GM23338 (cell line): Measurements from ENCODE around the gene CBLL2. TPM values are rescaled to one million over a fixed set of nuclear protein-coding genes. Genes with fewer than 3 reads are reported as not detected.

Experiments used
- ATAC-seq: fragments of 200-7000 bp; cut with Tn5 transposase; 3 replicates; pipeline ENCODE4 v1.9.1; 2020
- DNase-seq: peaks from one replicate; pipeline ENCODE4 v3.0.0-alpha.2; 2015; ENCODE audit warnings: low spot score
- H2AFZ ChIP-seq: fragments of 200-600 bp; sonication (generic); 2 replicates; pipeline ENCODE4 v1.8.0; 2016; ENCODE audit warnings: antibody characterized with exemption, mild to moderate bottlenecking, moderate library complexity
- H3F3A ChIP-seq: fragments of 200-600 bp; sonication (generic); replicated peaks from 2 replicates; pipeline ENCODE4 v1.8.0; 2017; ENCODE audit warnings: antibody characterized with exemption, mixed run types, low read depth
- H3K27ac ChIP-seq: fragments of 200-600 bp; sonication (generic); 2 replicates; pipeline ENCODE4 v1.6.1; 2016; ENCODE audit warnings: low read depth
- H3K27me3 ChIP-seq: fragments of 200-600 bp; sonication (generic); 2 replicates; pipeline ENCODE4 v1.8.0; 2016; ENCODE audit warnings: mild to moderate bottlenecking, mixed run types, moderate library complexity; ENCODE audit not compliant: insufficient read depth
- H3K36me3 ChIP-seq: fragments of 200-600 bp; sonication (generic); 2 replicates; pipeline ENCODE4 v1.8.0; 2016; ENCODE audit warnings: mild to moderate bottlenecking; ENCODE audit not compliant: insufficient read depth
- H3K4me1 ChIP-seq: fragments of 200-600 bp; sonication (generic); 2 replicates; pipeline ENCODE4 v1.8.0; 2016; ENCODE audit warnings: mild to moderate bottlenecking, moderate library complexity; ENCODE audit not compliant: insufficient read depth
- H3K4me2 ChIP-seq: fragments of 200-600 bp; sonication (generic); 2 replicates; pipeline ENCODE4 v1.7.1; 2017; ENCODE audit warnings: mixed run types
- H3K4me3 ChIP-seq: fragments of 200-600 bp; sonication (generic); 2 replicates; pipeline ENCODE4 v1.6.1; 2016; ENCODE audit warnings: mixed run types
- H3K79me2 ChIP-seq: fragments of 200-600 bp; sonication (generic); replicated peaks from 2 replicates; pipeline ENCODE4 v1.8.0; 2017; ENCODE audit warnings: mild to moderate bottlenecking; ENCODE audit not compliant: insufficient read depth
- H3K9me2 ChIP-seq: fragments of 200-600 bp; sonication (generic); 2 replicates; pipeline ENCODE4 v1.8.0; 2017; ENCODE audit not compliant: insufficient read depth
- H4K20me1 ChIP-seq: fragments of 200-600 bp; sonication (generic); replicated peaks from 2 replicates; pipeline ENCODE4 v1.8.0; 2017; ENCODE audit warnings: mild to moderate bottlenecking; ENCODE audit not compliant: insufficient read depth
- H3K27ac Mint-ChIP-seq: 2 replicates; pipeline ENCODE4 v1.8.0; 2020; ENCODE audit warnings: inconsistent platforms, mild to moderate bottlenecking, moderate library complexity, mixed read lengths
- H3K27me3 Mint-ChIP-seq: 3 replicates; pipeline ENCODE4 v1.8.0; 2022; ENCODE audit warnings: low read depth, mild to moderate bottlenecking, moderate library complexity, mixed read lengths, inconsistent platforms; ENCODE audit not compliant: insufficient read depth, poor library complexity
- H3K36me3 Mint-ChIP-seq: 3 replicates; pipeline ENCODE4 v1.8.0; 2021; ENCODE audit warnings: low read depth, mild to moderate bottlenecking, inconsistent platforms, moderate library complexity, mixed read lengths
- H3K4me1 Mint-ChIP-seq: 3 replicates; pipeline ENCODE4 v1.8.0; 2020; ENCODE audit warnings: mild to moderate bottlenecking, inconsistent platforms, mixed read lengths
- H3K4me3 Mint-ChIP-seq: 3 replicates; pipeline ENCODE4 v1.8.0; 2021; ENCODE audit warnings: moderate library complexity, mild to moderate bottlenecking, inconsistent platforms, mixed read lengths
- H3K9me3 Mint-ChIP-seq: 3 replicates; pipeline ENCODE4 v1.8.0; 2020; ENCODE audit warnings: moderate library complexity, mild to moderate bottlenecking, inconsistent platforms, mixed read lengths
- CREB1 ChIP-seq: fragments of 250-450 bp; sonication (Bioruptor Pico); IDR thresholded peaks from 2 replicates; pipeline ENCODE4 v1.5.0; 2020; ENCODE audit warnings: low read depth, mild to moderate bottlenecking, moderate library complexity
- EZH2 ChIP-seq: fragments of 200-600 bp; sonication (generic); IDR thresholded peaks from one replicate; pipeline ENCODE4 v1.8.0; 2017; ENCODE audit warnings: antibody characterized with exemption, mild to moderate bottlenecking, low read depth; ENCODE audit not compliant: unreplicated experiment
- EZH2phosphoT487 ChIP-seq: fragments of 200-600 bp; sonication (generic); IDR thresholded peaks from one replicate; pipeline ENCODE4 v1.8.1; 2018; ENCODE audit warnings: antibody characterized with exemption; ENCODE audit not compliant: unreplicated experiment
- JUNB ChIP-seq: IDR thresholded peaks from one replicate; pipeline ENCODE4 v1.6.1; 2016; ENCODE audit warnings: antibody characterized with exemption; ENCODE audit not compliant: unreplicated experiment
- NANOG ChIP-seq: IDR thresholded peaks from 2 replicates; pipeline ENCODE4 v1.6.1; 2016; ENCODE audit warnings: antibody characterized with exemption, borderline replicate concordance
- POLR2AphosphoS5 ChIP-seq: IDR thresholded peaks from 2 replicates; pipeline ENCODE4 v1.6.1; 2016; ENCODE audit warnings: antibody characterized with exemption, low read depth
- STAT1 ChIP-seq: IDR thresholded peaks from one replicate; pipeline ENCODE4 v1.6.1; 2016; ENCODE audit warnings: antibody characterized with exemption; ENCODE audit not compliant: unreplicated experiment
- ZNF114 ChIP-seq: fragments of 250-450 bp; sonication (Bioruptor Pico); IDR thresholded peaks from 2 replicates; pipeline ENCODE4 v1.5.0; 2020; ENCODE audit warnings: mild to moderate bottlenecking, moderate library complexity
- ZNF331 ChIP-seq: fragments of 250-450 bp; sonication (Bioruptor Pico); IDR thresholded peaks from 2 replicates; pipeline ENCODE4 v1.5.0; 2020; ENCODE audit warnings: low read depth, mild to moderate bottlenecking, moderate library complexity
- polyA plus RNA-seq: library from polyadenylated mRNA; unstranded; fragments of >200 nt; fragmentation: Nextera tagmentation; extraction: Ambion mirVana; gene quantifications from 2 replicates; pipeline ENCODE4 v1.2.1, GENCODE V29; 2016
- total RNA-seq: library from RNA; depleted of rRNA; stranded (reverse); fragments of >200 nt; shearing (Covaris generic); gene quantifications from 2 replicates; pipeline ENCODE4 v1.2.3, GENCODE V29; 2014
- TF ChIP-seq, protein P1 (sequence below): IDR thresholded peaks from one replicate; pipeline ENCODE4 v1.6.1; 2018; ENCODE audit warnings: antibody characterized with exemption; ENCODE audit not compliant: unreplicated experiment
- TF ChIP-seq, protein P2 (sequence below), 2 experiments: fragments of 200-600 bp in 1 of 2; sonication (generic) in 1 of 2; conservative IDR thresholded peaks; 2 replicates each; pipeline versions ENCODE4 v1.5.1 to v1.6.1; 2016 to 2017; ENCODE audit warnings: antibody characterized with exemption in 2 of 2, low read depth in 2 of 2, mild to moderate bottlenecking in 2 of 2, moderate library complexity in 1 of 2
- TF ChIP-seq, protein P3 (sequence below): IDR thresholded peaks from 2 replicates; pipeline ENCODE4 v1.6.1; 2016; ENCODE audit warnings: antibody characterized with exemption
- TF ChIP-seq, protein P4 (sequence below): fragments of 250-450 bp; sonication (Bioruptor Pico); IDR thresholded peaks from 2 replicates; pipeline ENCODE4 v1.5.0; 2020; ENCODE audit warnings: mild to moderate bottlenecking, moderate library complexity

CBLL2 gene
- total and polyA plus RNA-seq, 2 experiments from 2014 or later, result not detected

DNA sequence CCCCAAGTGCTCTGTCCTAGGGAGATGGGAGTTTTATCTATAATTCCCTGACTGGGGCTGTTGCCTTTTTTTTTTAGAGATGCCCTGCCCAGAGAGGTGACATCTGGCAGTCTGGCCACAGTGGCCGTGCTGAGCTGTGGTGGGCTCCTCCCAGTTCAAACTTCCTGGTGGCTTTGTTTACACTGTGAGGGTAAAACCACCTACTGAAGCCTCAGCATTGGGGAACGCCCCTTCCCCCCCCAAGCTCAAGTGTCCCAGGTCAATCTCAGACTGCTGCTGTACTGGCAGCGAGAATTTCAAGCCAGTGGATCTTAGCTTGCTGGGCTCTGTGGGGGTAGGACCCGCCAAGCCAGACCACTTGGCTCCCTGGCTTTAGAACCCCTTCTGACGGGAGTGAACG lies 38.3 kb upstream of the CBLL2 start:
- Mint-ChIP-seq H3K36me3 (no peaks in the 10 kb centered on the region), H3K27me3 (peaks cover 2% of the 10 kb centered on the region), H3K9me3 (no peaks in the 10 kb centered on the region), H3K4me3 (no peak overlapping the region), H3K27ac (no peak overlapping the region), H3K4me1 (no peaks in the 10 kb centered on the region)
- TF ChIP-seq EZH2phosphoT487, result no peak
- TF ChIP-seq, protein P1, sequence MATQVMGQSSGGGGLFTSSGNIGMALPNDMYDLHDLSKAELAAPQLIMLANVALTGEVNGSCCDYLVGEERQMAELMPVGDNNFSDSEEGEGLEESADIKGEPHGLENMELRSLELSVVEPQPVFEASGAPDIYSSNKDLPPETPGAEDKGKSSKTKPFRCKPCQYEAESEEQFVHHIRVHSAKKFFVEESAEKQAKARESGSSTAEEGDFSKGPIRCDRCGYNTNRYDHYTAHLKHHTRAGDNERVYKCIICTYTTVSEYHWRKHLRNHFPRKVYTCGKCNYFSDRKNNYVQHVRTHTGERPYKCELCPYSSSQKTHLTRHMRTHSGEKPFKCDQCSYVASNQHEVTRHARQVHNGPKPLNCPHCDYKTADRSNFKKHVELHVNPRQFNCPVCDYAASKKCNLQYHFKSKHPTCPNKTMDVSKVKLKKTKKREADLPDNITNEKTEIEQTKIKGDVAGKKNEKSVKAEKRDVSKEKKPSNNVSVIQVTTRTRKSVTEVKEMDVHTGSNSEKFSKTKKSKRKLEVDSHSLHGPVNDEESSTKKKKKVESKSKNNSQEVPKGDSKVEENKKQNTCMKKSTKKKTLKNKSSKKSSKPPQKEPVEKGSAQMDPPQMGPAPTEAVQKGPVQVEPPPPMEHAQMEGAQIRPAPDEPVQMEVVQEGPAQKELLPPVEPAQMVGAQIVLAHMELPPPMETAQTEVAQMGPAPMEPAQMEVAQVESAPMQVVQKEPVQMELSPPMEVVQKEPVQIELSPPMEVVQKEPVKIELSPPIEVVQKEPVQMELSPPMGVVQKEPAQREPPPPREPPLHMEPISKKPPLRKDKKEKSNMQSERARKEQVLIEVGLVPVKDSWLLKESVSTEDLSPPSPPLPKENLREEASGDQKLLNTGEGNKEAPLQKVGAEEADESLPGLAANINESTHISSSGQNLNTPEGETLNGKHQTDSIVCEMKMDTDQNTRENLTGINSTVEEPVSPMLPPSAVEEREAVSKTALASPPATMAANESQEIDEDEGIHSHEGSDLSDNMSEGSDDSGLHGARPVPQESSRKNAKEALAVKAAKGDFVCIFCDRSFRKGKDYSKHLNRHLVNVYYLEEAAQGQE, result no peak
- TF ChIP-seq ZNF331 (CRISPR knock-in tag), result no peak
- no peak for TF ChIP-seq ZNF114
- no peak for TF ChIP-seq STAT1
- no peak for TF ChIP-seq EZH2
- TF ChIP-seq, protein P2, sequence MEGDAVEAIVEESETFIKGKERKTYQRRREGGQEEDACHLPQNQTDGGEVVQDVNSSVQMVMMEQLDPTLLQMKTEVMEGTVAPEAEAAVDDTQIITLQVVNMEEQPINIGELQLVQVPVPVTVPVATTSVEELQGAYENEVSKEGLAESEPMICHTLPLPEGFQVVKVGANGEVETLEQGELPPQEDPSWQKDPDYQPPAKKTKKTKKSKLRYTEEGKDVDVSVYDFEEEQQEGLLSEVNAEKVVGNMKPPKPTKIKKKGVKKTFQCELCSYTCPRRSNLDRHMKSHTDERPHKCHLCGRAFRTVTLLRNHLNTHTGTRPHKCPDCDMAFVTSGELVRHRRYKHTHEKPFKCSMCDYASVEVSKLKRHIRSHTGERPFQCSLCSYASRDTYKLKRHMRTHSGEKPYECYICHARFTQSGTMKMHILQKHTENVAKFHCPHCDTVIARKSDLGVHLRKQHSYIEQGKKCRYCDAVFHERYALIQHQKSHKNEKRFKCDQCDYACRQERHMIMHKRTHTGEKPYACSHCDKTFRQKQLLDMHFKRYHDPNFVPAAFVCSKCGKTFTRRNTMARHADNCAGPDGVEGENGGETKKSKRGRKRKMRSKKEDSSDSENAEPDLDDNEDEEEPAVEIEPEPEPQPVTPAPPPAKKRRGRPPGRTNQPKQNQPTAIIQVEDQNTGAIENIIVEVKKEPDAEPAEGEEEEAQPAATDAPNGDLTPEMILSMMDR (conservative IDR thresholded peaks at IDR 0.05; ENCODE audit: low read depth in 2 of 2), result no peak
- TF ChIP-seq JUNB, result no peak
- TF ChIP-seq NANOG, result no peak
- no peak for TF ChIP-seq CREB1 (CRISPR knock-in tag)
- TF ChIP-seq, protein P3, sequence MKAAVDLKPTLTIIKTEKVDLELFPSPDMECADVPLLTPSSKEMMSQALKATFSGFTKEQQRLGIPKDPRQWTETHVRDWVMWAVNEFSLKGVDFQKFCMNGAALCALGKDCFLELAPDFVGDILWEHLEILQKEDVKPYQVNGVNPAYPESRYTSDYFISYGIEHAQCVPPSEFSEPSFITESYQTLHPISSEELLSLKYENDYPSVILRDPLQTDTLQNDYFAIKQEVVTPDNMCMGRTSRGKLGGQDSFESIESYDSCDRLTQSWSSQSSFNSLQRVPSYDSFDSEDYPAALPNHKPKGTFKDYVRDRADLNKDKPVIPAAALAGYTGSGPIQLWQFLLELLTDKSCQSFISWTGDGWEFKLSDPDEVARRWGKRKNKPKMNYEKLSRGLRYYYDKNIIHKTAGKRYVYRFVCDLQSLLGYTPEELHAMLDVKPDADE, result no peak
- TF ChIP-seq POLR2AphosphoS5, result no peak
- TF ChIP-seq, protein P4, sequence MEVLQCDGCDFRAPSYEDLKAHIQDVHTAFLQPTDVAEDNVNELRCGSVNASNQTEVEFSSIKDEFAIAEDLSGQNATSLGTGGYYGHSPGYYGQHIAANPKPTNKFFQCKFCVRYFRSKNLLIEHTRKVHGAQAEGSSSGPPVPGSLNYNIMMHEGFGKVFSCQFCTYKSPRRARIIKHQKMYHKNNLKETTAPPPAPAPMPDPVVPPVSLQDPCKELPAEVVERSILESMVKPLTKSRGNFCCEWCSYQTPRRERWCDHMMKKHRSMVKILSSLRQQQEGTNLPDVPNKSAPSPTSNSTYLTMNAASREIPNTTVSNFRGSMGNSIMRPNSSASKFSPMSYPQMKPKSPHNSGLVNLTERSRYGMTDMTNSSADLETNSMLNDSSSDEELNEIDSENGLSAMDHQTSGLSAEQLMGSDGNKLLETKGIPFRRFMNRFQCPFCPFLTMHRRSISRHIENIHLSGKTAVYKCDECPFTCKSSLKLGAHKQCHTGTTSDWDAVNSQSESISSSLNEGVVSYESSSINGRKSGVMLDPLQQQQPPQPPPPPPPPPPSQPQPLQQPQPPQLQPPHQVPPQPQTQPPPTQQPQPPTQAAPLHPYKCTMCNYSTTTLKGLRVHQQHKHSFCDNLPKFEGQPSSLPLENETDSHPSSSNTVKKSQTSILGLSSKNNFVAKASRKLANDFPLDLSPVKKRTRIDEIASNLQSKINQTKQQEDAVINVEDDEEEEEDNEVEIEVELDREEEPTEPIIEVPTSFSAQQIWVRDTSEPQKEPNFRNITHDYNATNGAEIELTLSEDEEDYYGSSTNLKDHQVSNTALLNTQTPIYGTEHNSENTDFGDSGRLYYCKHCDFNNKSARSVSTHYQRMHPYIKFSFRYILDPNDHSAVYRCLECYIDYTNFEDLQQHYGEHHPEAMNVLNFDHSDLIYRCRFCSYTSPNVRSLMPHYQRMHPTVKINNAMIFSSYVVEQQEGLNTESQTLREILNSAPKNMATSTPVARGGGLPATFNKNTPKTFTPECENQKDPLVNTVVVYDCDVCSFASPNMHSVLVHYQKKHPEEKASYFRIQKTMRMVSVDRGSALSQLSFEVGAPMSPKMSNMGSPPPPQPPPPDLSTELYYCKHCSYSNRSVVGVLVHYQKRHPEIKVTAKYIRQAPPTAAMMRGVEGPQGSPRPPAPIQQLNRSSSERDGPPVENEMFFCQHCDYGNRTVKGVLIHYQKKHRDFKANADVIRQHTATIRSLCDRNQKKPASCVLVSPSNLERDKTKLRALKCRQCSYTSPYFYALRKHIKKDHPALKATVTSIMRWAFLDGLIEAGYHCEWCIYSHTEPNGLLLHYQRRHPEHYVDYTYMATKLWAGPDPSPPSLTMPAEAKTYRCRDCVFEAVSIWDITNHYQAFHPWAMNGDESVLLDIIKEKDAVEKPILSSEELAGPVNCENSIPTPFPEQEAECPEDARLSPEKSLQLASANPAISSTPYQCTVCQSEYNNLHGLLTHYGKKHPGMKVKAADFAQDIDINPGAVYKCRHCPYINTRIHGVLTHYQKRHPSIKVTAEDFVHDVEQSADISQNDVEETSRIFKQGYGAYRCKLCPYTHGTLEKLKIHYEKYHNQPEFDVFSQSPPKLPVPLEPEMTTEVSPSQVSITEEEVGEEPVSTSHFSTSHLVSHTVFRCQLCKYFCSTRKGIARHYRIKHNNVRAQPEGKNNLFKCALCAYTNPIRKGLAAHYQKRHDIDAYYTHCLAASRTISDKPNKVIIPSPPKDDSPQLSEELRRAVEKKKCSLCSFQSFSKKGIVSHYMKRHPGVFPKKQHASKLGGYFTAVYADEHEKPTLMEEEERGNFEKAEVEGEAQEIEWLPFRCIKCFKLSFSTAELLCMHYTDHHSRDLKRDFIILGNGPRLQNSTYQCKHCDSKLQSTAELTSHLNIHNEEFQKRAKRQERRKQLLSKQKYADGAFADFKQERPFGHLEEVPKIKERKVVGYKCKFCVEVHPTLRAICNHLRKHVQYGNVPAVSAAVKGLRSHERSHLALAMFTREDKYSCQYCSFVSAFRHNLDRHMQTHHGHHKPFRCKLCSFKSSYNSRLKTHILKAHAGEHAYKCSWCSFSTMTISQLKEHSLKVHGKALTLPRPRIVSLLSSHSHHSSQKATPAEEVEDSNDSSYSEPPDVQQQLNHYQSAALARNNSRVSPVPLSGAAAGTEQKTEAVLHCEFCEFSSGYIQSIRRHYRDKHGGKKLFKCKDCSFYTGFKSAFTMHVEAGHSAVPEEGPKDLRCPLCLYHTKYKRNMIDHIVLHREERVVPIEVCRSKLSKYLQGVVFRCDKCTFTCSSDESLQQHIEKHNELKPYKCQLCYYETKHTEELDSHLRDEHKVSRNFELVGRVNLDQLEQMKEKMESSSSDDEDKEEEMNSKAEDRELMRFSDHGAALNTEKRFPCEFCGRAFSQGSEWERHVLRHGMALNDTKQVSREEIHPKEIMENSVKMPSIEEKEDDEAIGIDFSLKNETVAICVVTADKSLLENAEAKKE (CRISPR knock-in tag), result no peak
- H2AFZ ChIP-seq, result no peak overlapping the region
- H3K4me3 ChIP-seq, result no peak overlapping the region
- H4K20me1 ChIP-seq, result no peaks in the 10 kb centered on the region
- H3K4me2 ChIP-seq, result no peak overlapping the region
- ATAC-seq (no peak), DNase-seq (no peak)
- H3K27me3 ChIP-seq, result no peaks in the 10 kb centered on the region
- no peaks in the 10 kb centered on the region for H3K36me3 ChIP-seq
- H3K4me1 ChIP-seq, result no peaks in the 10 kb centered on the region
- no peak overlapping the region for H3K27ac ChIP-seq
- H3K9me2 ChIP-seq, result no peaks in the 10 kb centered on the region
- no peaks in the 10 kb centered on the region for H3K79me2 ChIP-seq
- no peaks in the 10 kb centered on the region for H3F3A ChIP-seq
